Measurements from ENCODE around the gene PREX1. TPM values are rescaled to one million over a fixed set of nuclear protein-coding genes. Genes with fewer than 3 reads are reported as not detected.

The PREX1 gene
- total and polyA plus RNA-seq, 8 donors, result 5.2 to 25.2 (median 16.6) TPM

- DNase-seq, result no peak
- intact Hi-C loops (cut with DNase I; ENCODE audit: low total_unique reads), result no loop called here
- peaks cover 0 to 16% (median 5%) of the 10 kb centered on the region in 4 donors for H3K36me3 ChIP-seq
- no peak overlapping the region for H3K27ac ChIP-seq
- peaks cover 0 to 62% (median 7%) of the 10 kb centered on the region in 4 donors for H3K4me1 ChIP-seq
- H3K4me3 ChIP-seq, result no peak overlapping the region
- no peaks in the 10 kb centered on the region for H3K9me3 ChIP-seq
- no peaks in the 10 kb centered on the region for H3K27me3 ChIP-seq
- WGBS, 5 donors, result 84 to 92% (median 87%) methylated on average over 4 of the region's 4 CpGs
- TF ChIP-seq POLR2AphosphoS5 (IDR thresholded peaks at IDR 0.05) (no peak), POLR2A (IDR thresholded peaks at IDR 0.05) (no peak), EP300 (IDR thresholded peaks at IDR 0.05) (no peak)
- TF ChIP-seq, protein P1, sequence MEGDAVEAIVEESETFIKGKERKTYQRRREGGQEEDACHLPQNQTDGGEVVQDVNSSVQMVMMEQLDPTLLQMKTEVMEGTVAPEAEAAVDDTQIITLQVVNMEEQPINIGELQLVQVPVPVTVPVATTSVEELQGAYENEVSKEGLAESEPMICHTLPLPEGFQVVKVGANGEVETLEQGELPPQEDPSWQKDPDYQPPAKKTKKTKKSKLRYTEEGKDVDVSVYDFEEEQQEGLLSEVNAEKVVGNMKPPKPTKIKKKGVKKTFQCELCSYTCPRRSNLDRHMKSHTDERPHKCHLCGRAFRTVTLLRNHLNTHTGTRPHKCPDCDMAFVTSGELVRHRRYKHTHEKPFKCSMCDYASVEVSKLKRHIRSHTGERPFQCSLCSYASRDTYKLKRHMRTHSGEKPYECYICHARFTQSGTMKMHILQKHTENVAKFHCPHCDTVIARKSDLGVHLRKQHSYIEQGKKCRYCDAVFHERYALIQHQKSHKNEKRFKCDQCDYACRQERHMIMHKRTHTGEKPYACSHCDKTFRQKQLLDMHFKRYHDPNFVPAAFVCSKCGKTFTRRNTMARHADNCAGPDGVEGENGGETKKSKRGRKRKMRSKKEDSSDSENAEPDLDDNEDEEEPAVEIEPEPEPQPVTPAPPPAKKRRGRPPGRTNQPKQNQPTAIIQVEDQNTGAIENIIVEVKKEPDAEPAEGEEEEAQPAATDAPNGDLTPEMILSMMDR (IDR thresholded peaks at IDR 0.05), result no peak
Measured at GRCh38 chr20:48711044-48711428, 116.8 kb downstream of the PREX1 start.

DNA sequence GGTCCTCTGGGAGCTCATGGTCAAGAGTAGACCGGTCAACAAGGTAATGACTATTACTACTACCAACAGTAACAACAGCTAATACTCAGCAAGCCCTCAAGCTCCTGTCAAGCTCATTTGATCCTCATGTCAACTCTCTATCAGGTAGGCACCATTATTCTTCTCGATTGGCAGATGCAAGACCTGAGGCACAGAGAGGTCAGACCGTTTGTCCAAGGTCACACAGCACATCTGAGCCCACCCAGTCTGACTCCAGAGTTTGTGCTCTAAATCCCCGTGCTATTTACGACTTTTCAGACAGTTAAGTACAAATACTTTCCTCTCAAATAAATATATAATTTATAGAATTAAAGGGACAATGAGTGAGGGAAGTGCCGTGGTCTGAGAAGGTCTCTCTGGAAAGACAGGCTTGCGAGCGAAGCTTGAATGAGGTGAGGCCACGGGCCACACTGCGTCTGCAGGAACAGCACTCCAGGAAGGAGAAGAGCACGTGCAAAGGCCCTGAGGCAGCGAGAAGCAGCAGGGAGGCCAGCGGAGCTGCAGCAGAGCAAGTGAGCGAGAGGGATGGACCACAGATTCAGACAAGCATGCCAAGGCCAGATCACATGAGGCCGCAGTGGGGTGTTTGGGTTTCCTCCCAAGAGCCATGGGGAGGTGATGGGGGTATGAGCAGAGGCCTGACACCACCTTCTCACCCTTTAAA, 117.3 kb downstream of the PREX1 start:
- Histone ChIP-seq H3K9me3 (no peaks in the 10 kb centered on the region), H3K27ac (no peak overlapping the region), H3K27me3 (no peaks in the 10 kb centered on the region), H3K36me3 (peaks cover 0 to 16% (median 5%) of the 10 kb centered on the region in 4 donors), H3K4me1 (peaks cover 1 to 67% (median 7%) of the 10 kb centered on the region in 4 donors), H3K4me3 (no peak overlapping the region)
- intact Hi-C loops (cut with DNase I; ENCODE audit: low total_unique reads), result no loop called here
- WGBS, 5 donors, result 93 to 96% (median 94%) methylated on average over 15 of the region's 15 CpGs
- TF ChIP-seq EP300 (IDR thresholded peaks at IDR 0.05), result no peak
- TF ChIP-seq POLR2A (IDR thresholded peaks at IDR 0.05), result no peak
- no peak for TF ChIP-seq POLR2AphosphoS5 (IDR thresholded peaks at IDR 0.05)
- TF ChIP-seq, protein P1 (IDR thresholded peaks at IDR 0.05), result no peak
- DNase-seq, result no peak

- TF ChIP-seq POLR2A (IDR thresholded peaks at IDR 0.05) (no peak), POLR2AphosphoS5 (IDR thresholded peaks at IDR 0.05) (no peak), EP300 (IDR thresholded peaks at IDR 0.05) (no peak)
- TF ChIP-seq, protein P1 (IDR thresholded peaks at IDR 0.05), result no peak
- H3K36me3 ChIP-seq, result peaks cover 0 to 16% (median 5%) of the 10 kb centered on the region in 4 donors
- WGBS, 5 donors, result 81 to 97% (median 90%) methylated on average over 4 of the region's 4 CpGs
- peaks cover 4 to 75% (median 12%) of the 10 kb centered on the region in 4 donors for H3K4me1 ChIP-seq
- no peaks in the 10 kb centered on the region for H3K27me3 ChIP-seq
- DNase-seq, result no peak
- no peak overlapping the region for H3K4me3 ChIP-seq
- no peak overlapping the region for H3K27ac ChIP-seq
- intact Hi-C loops (cut with DNase I; ENCODE audit: low total_unique reads), result no loop called here
- H3K9me3 ChIP-seq, result no peaks in the 10 kb centered on the region
Measured at GRCh38 chr20:48709744-48710143, 118.1 kb downstream of the PREX1 start.

GRCh38 chr20:48709058-48709691, 118.6 kb downstream of the PREX1 start:
- peaks cover 4 to 81% (median 14%) of the 10 kb centered on the region in 4 donors for H3K4me1 ChIP-seq
- H3K4me3 ChIP-seq, result no peak overlapping the region
- DNase-seq, result no peak
- TF ChIP-seq POLR2A (IDR thresholded peaks at IDR 0.05) (no peak), POLR2AphosphoS5 (IDR thresholded peaks at IDR 0.05) (no peak), EP300 (IDR thresholded peaks at IDR 0.05) (no peak)
- TF ChIP-seq, protein P1 (IDR thresholded peaks at IDR 0.05), result no peak
- no peak overlapping the region for H3K27ac ChIP-seq
- no peaks in the 10 kb centered on the region for H3K9me3 ChIP-seq
- intact Hi-C loops (cut with DNase I; ENCODE audit: low total_unique reads), result no loop called here
- no peaks in the 10 kb centered on the region for H3K27me3 ChIP-seq
- 78 to 89% (median 82%) methylated on average over 18 of the region's 18 CpGs for WGBS, 5 donors
- H3K36me3 ChIP-seq, result peaks cover 0 to 18% (median 5%) of the 10 kb centered on the region in 4 donors
